K562 (cell line): ENCODE results near the gene PTPN11. TPM values are rescaled to one million over a fixed set of nuclear protein-coding genes. Genes with fewer than 3 reads are reported as not detected.

Experiments
- ASH1L ChIP-seq: fragments of 450-650 bp; IDR thresholded peaks from 2 replicates; pipeline ENCODE4 v1.6.1; 2018; ENCODE audit warnings: borderline replicate concordance, mild to moderate bottlenecking, low read depth; ENCODE audit not compliant: partially characterized antibody
- ATF1 ChIP-seq, 2 experiments: fragments of 450-650 bp in 1 of 2; IDR thresholded peaks; 2 replicates each; pipeline ENCODE4 v1.6.1; 2016; ENCODE audit warnings: missing compliant biosample characterization in 1 of 2, missing genetic modification characterization in 1 of 2
- CHAMP1 ChIP-seq: fragments of 450-650 bp; IDR thresholded peaks from 2 replicates; pipeline ENCODE4 v1.6.1; 2016; ENCODE audit warnings: mild to moderate bottlenecking
- KAT2B ChIP-seq: IDR thresholded peaks from one replicate; pipeline ENCODE4 v1.6.1; 2012; ENCODE audit warnings: low read depth, mild to moderate bottlenecking, control low read depth, inconsistent platforms, low read length, moderate library complexity
- KHSRP ChIP-seq: fragments of 450-650 bp; IDR thresholded peaks from 2 replicates; pipeline ENCODE4 v1.6.1; 2017
- KLF10 ChIP-seq: fragments of 250-450 bp; sonication (Bioruptor Pico); IDR thresholded peaks from 2 replicates; pipeline ENCODE4 v1.6.1; 2021; ENCODE audit warnings: matching md5 sums
- KLF16 ChIP-seq: IDR thresholded peaks from 2 replicates; pipeline ENCODE4 v1.6.1; 2016; ENCODE audit warnings: antibody characterized with exemption
- MAFG ChIP-seq: fragments of 450-650 bp; conservative IDR thresholded peaks from 2 replicates; pipeline ENCODE4 v1.6.1; 2016; ENCODE audit warnings: missing genetic modification characterization, missing compliant biosample characterization
- MECOM ChIP-seq: fragments of 250-450 bp; sonication (Bioruptor Pico); IDR thresholded peaks from 2 replicates; pipeline ENCODE4 v1.8.0; 2022; ENCODE audit warnings: inconsistent platforms
- MEIS2 ChIP-seq: fragments of 450-650 bp; IDR thresholded peaks from 2 replicates; pipeline ENCODE4 v1.6.1; 2014; ENCODE audit warnings: mild to moderate bottlenecking; ENCODE audit not compliant: partially characterized antibody
- MYBL2 ChIP-seq, 2 experiments: fragments of 450-650 bp in 1 of 2; sonication (generic) in 1 of 2; formaldehyde crosslinking in 1 of 2; IDR thresholded peaks; 2 replicates each; pipeline versions ENCODE4 v1.6.1 to v1.8.1; 2017 to 2022; ENCODE audit warnings: borderline replicate concordance in 1 of 2, inconsistent platforms in 1 of 2, low read depth in 1 of 2, mild to moderate bottlenecking in 1 of 2, missing genetic modification reagents in 1 of 2, moderate library complexity in 1 of 2
- NFRKB ChIP-seq: fragments of 450-650 bp; IDR thresholded peaks from 2 replicates; pipeline ENCODE4 v1.6.1; 2016; ENCODE audit warnings: low read depth
- POLR2AphosphoS2 ChIP-seq: IDR thresholded peaks from 2 replicates; pipeline ENCODE4 v1.6.1; 2012; ENCODE audit warnings: low read length, improper control_type of control experiment
- SPI1 ChIP-seq: IDR thresholded peaks from 2 replicates; pipeline ENCODE4 v1.6.1; 2011; ENCODE audit warnings: low read depth, low read length, control low read depth, borderline replicate concordance
- SRSF9 ChIP-seq: fragments of 200-400 bp; formaldehyde crosslinking; IDR thresholded peaks from 2 replicates; pipeline ENCODE4 v1.6.1; 2017; ENCODE audit warnings: low read depth, low read length, borderline replicate concordance
- TCF15 ChIP-seq: fragments of 250-450 bp; sonication (Bioruptor Pico); IDR thresholded peaks from 2 replicates; pipeline ENCODE4 v1.8.0; 2022; ENCODE audit warnings: moderate library complexity, mild to moderate bottlenecking, inconsistent platforms
- TRIM28 ChIP-seq: fragments of 450-650 bp; IDR thresholded peaks from 2 replicates; pipeline ENCODE4 v1.6.1; 2017
- ZBTB43 ChIP-seq: sonication (generic); formaldehyde crosslinking; IDR thresholded peaks from 2 replicates; pipeline ENCODE4 v1.8.0; 2023; ENCODE audit warnings: mild to moderate bottlenecking, missing genetic modification reagents
- ZKSCAN3 ChIP-seq: fragments of 250-450 bp; sonication (Bioruptor Pico); IDR thresholded peaks from 2 replicates; pipeline ENCODE4 v1.4.0; 2020
- ZNF146 ChIP-seq: IDR thresholded peaks from one replicate; pipeline ENCODE4 v1.6.1; 2018; ENCODE audit warnings: missing compliant biosample characterization; ENCODE audit not compliant: unreplicated experiment
- ZNF76 ChIP-seq: fragments of 250-450 bp; sonication (Bioruptor Pico); IDR thresholded peaks from 2 replicates; pipeline ENCODE4 v1.4.0; 2020; ENCODE audit warnings: mild to moderate bottlenecking, moderate library complexity, borderline replicate concordance
- ZSCAN32 ChIP-seq: fragments of 450-650 bp; formaldehyde crosslinking; IDR thresholded peaks from 2 replicates; pipeline ENCODE4 v1.4.0; 2020; ENCODE audit warnings: mild to moderate bottlenecking, moderate library complexity
- polyA plus RNA-seq, 8 experiments: library from polyadenylated mRNA; depleted of rRNA in 4 of 8; stranded (reverse) in 5 of 8; unstranded in 3 of 8; fragments of >200 nt; fragmentation: Nextera tagmentation in 2 of 8; fragmentation: Illumina TruSeq in 1 of 8; extraction: Ambion mirVana in 2 of 8; extraction: Trizol in 1 of 8; gene quantifications; 2 replicates each; pipeline versions ENCODE4 v1.2.1 to v1.2.3, GENCODE V29; 2011 to 2014; ENCODE audit warnings: inconsistent platforms in 1 of 8, missing spikeins in 1 of 8
- total RNA-seq, 7 experiments: library from RNA; depleted of rRNA in 6 of 7; stranded (reverse); fragments of >200 nt in 6 of 7; fragmentation: Illumina TruSeq in 2 of 7; extraction: Trizol in 2 of 7; gene quantifications; 2 replicates each; pipeline versions ENCODE4 v1.2.1 to v1.2.3, GENCODE V29; 2011 to 2021; ENCODE audit warnings: low replicate concordance in 1 of 7
- TF ChIP-seq, protein P1 (sequence below): IDR thresholded peaks from 3 replicates; pipeline ENCODE4 v1.6.1; 2011; ENCODE audit warnings: borderline replicate concordance, mild to moderate bottlenecking; ENCODE audit not compliant: insufficient read length, insufficient read depth
- TF ChIP-seq, protein P2 (sequence below): conservative IDR thresholded peaks from 2 replicates; pipeline ENCODE4 v1.6.1; 2011; ENCODE audit warnings: low read depth, mild to moderate bottlenecking, low read length; ENCODE audit not compliant: control insufficient read depth

PTPN11 gene
- total and polyA plus RNA-seq, 9 of the 15 experiments (the other 6 are each of a cell fraction or from before 2014, with no cell fraction given): 22.5 to 126 (median 79.7) TPM

DNA sequence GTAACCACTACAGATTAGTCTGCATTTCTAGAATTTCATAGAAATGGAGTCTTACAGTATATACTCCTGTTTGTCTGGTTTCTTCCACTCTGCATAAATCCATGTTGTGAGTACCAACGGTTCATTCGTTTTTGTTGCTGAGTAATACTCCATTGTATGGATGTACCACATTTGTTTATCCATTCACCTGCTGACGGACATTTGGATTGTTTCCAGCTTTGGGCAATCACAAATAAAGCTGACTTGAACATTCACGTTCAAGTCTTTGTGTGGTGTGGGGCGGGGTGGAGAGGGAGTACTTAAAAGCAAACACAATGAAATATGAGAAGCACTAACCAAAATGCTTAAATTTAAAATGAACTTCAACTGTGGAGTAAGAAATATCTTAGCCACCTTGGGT is 43.6 kb upstream of the PTPN11 start (continued):
- TF ChIP-seq POLR2AphosphoS2 (no peak), SRSF9 (no peak), MECOM (no peak), KLF10 (CRISPR knock-in tag) (no peak), ZNF146 (CRISPR knock-in tag) (peak; percentile 95), CHAMP1 (0 out of 2 replicates have a peak, but pooled peaks have one; percentile 40), ZBTB43 (CRISPR knock-in tag) (no peak), KLF16 (no peak), TCF15 (CRISPR knock-in tag) (no peak), TRIM28 (0 out of 2 replicates have a peak, but pooled peaks have one; percentile 65), ZSCAN32 (CRISPR knock-in tag) (no peak), MYBL2 (IDR thresholded peaks at IDR 0.05; ENCODE audit: low read depth) (0 out of 2 replicates have a peak, but pooled peaks have one; percentile 14), MYBL2 (CRISPR knock-in tag; IDR thresholded peaks at IDR 0.05; ENCODE audit: borderline replicate concordance) (no peak), MAFG (tag) (peak; percentile 37), ATF1 (CRISPR knock-in tag; IDR thresholded peaks at IDR 0.05) (no peak), ATF1 (tag; IDR thresholded peaks at IDR 0.05) (no peak), KAT2B (no peak), ASH1L (no peak), ZKSCAN3 (CRISPR knock-in tag) (no peak), ZNF76 (CRISPR knock-in tag) (no peak), NFRKB (no peak), SPI1 (no peak), KHSRP (no peak), MEIS2 (peak; percentile 84)
- TF ChIP-seq, protein P1, sequence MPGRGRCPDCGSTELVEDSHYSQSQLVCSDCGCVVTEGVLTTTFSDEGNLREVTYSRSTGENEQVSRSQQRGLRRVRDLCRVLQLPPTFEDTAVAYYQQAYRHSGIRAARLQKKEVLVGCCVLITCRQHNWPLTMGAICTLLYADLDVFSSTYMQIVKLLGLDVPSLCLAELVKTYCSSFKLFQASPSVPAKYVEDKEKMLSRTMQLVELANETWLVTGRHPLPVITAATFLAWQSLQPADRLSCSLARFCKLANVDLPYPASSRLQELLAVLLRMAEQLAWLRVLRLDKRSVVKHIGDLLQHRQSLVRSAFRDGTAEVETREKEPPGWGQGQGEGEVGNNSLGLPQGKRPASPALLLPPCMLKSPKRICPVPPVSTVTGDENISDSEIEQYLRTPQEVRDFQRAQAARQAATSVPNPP: no peak
- TF ChIP-seq, protein P2, sequence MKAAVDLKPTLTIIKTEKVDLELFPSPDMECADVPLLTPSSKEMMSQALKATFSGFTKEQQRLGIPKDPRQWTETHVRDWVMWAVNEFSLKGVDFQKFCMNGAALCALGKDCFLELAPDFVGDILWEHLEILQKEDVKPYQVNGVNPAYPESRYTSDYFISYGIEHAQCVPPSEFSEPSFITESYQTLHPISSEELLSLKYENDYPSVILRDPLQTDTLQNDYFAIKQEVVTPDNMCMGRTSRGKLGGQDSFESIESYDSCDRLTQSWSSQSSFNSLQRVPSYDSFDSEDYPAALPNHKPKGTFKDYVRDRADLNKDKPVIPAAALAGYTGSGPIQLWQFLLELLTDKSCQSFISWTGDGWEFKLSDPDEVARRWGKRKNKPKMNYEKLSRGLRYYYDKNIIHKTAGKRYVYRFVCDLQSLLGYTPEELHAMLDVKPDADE: no peak
